GM10248 (cell line): ENCODE data around the gene CDC42BPB.

Experiments
- CTCF ChIA-PET: fragments of 300-600 bp; sonication (Branson Sonifier 250); formaldehyde crosslinking; extraction: SDS; loops from one replicate; lab custom pipeline; 2021; ENCODE audit warnings: antibody characterized with exemption; lab: Yijun Ruan, JAX
- POLR2A ChIA-PET: fragments of 350-650 bp; sonication (Branson Sonifier 250); formaldehyde crosslinking; extraction: SDS; loops from one replicate; lab custom pipeline; 2020; ENCODE audit warnings: antibody characterized with exemption; lab: Yijun Ruan, JAX
- DNase-seq: peaks from one replicate; pipeline ENCODE4 v3.0.0; 2012; ENCODE audit errors: extremely low spot score
- TF ChIP-seq, protein P1 (sequence below): IDR thresholded peaks from 2 replicates; pipeline ENCODE4 v1.5.1; 2012; ENCODE audit warnings: mild to moderate bottlenecking, low read depth; ENCODE audit errors: extremely low read depth, missing control alignments, control extremely low read depth

Gene CDC42BPB

DNA sequence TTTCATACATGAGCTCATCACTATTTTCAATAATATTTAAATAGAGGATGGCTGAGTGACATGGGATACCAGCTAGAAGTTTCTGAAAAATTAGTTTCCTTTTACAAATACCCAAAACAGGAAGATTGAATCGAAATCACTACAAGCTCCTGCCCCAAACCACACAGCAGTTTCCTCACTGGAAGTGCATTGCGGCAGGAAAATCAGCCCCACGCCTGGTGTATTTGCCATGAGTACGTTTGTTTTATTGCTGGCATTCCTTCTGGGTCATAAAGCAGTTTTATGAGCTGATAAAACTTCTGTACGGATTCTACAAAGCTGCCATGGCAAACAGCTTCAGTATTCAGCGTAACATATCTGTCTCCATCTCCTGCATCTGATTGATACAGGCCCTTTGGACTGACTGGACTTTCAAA lies 23.7 kb downstream of the CDC42BPB start:
- CTCF ChIA-PET = interaction anchor here (1.0 to 1.1 kb wide), 2 partner anchors 71 to 339 kb away, joined by 3 read pairs; no protein-coding TSS in a partner anchor
- POLR2A ChIA-PET = no interaction called here
- TF ChIP-seq, protein P1, sequence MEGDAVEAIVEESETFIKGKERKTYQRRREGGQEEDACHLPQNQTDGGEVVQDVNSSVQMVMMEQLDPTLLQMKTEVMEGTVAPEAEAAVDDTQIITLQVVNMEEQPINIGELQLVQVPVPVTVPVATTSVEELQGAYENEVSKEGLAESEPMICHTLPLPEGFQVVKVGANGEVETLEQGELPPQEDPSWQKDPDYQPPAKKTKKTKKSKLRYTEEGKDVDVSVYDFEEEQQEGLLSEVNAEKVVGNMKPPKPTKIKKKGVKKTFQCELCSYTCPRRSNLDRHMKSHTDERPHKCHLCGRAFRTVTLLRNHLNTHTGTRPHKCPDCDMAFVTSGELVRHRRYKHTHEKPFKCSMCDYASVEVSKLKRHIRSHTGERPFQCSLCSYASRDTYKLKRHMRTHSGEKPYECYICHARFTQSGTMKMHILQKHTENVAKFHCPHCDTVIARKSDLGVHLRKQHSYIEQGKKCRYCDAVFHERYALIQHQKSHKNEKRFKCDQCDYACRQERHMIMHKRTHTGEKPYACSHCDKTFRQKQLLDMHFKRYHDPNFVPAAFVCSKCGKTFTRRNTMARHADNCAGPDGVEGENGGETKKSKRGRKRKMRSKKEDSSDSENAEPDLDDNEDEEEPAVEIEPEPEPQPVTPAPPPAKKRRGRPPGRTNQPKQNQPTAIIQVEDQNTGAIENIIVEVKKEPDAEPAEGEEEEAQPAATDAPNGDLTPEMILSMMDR = no peak
- DNase-seq = no peak

DNA sequence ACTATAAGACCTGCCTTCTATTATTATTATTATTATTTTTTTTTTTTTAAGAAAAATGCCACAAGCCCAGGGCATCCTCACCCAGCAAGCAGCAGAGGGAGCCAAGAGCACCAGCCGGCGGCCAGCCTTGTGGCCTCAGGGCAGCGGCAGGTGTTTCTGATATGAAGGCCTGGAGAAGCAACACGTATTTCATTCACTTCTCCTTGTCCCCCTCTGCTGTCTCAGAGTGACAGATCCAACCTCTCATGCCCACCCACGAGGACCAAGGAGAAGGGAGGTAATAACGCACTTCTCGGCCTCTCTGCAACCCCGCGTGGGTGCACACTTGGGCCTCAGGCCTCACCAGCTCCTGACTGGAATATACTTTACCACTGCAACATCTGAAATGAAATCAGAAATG lies 25.4 kb downstream of the CDC42BPB start:
- TF ChIP-seq, protein P1 = no peak
- DNase-seq = no peak
- ChIA-PET POLR2A (no interaction called here), CTCF (interaction anchor here (0.6 kb wide), 1 partner anchor 260 kb away, joined by 3 read pairs; no protein-coding TSS in a partner anchor)

DNA sequence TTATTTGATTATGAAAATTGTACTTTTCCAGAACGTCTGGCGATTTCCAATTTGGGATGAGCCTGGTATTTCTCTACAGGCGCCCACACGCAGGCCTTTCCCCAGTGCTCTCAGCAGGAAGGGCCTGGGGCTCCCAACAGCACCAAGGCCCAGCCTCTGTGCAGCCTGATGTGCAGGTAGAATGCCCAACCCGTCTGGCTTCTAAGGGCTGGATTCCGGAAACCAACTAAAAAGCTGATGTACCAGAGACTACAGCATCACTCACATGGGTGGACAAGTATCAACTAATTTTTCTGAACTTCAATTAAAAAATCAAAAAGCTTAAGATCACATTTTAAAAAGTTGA lies 25.8 kb downstream of the CDC42BPB start:
- CTCF ChIA-PET = interaction anchor here (0.6 kb wide), 1 partner anchor 259 kb away, joined by 3 read pairs; no protein-coding TSS in a partner anchor
- POLR2A ChIA-PET = no interaction called here
- DNase-seq = no peak
- TF ChIP-seq, protein P1 = no peak

DNA sequence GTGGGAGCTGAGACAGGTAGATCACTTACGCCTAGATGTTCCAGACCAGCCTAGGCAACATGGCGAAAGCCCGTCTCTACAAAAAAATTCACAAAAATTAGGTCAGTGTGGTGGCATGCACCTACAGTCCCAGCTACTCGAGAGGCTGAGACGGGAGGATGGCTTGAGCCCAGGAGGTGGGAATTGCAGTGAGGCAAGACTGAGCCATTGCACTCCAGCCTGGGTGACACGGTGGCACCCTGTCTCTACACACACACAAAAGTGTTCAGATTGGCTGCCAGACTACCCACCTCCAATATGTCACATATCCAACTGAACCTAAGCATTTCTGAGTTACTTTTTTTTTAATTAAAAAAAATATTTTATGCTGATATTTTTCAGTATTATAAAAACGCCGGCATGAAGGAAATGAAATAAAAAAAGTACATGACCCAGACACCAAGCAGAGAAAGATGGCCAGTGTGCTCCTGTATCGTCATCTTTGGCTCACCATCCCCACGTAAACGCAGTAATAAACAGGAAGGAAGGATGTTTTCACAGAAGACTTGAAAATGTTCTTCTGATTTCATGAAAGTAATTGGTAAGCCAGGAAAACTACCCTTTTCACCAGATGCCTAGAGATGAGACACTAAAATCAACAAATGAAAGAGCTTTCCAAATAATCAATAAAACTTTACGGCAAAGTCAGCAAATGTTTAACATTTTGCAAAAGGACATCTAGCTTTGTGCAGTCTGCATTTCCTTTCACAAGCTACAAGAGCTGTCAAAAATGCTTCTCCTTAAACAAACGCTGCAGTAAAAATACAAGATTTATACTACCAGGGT lies 26.4 kb downstream of the CDC42BPB start:
- TF ChIP-seq, protein P1 = no peak
- DNase-seq = no peak
- CTCF ChIA-PET = interaction anchor here (0.6 kb wide), 1 partner anchor 259 kb away, joined by 3 read pairs; no protein-coding TSS in a partner anchor
- POLR2A ChIA-PET = no interaction called here

DNA sequence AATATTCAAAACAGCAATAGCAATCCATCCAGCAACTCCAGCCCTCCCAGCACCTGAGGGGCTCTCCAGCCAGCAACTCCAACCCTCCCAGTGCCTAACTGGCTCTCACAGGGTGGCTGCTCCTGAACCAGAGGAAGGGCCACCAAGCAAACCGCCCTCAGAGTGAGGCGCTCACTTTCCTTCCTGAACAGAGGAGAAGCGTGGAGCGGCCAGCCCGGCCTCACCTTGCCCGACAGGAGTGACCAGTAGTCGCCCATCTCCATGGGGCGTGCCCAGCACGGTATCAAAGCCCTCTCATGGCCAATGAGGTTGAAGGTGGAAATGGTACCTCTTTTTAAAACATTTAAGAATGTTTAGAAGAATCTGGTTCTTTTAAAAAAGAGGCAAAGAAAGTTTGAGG lies 27.4 kb downstream of the CDC42BPB start:
- TF ChIP-seq, protein P1 = no peak
- CTCF ChIA-PET = no interaction called here
- POLR2A ChIA-PET = no interaction called here
- no peak for DNase-seq

DNA sequence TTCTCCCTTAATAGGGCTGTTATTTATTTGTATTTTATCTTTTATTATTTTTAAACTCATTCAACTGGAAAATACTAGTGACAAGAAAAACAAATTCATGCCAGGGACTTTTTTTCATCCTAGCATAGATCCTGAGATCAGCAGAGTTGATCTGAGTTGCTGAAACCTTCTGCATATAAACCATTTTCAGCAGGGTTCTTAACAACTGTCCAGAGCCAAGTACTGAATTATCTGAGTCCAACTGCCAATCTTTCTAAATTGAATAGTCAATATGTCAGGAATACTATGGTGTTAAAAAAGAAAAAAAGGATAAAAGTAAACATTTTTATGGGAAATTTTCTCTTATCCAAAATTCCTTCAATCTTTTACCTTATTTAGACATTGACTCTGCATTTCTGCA lies 28.6 kb downstream of the CDC42BPB start:
- TF ChIP-seq, protein P1 = no peak
- POLR2A ChIA-PET = no interaction called here
- DNase-seq = no peak
- CTCF ChIA-PET = no interaction called here
